Transverse colon (tissue), 4 donors: ENCODE data around the gene XXYLT1. TPM values are rescaled to one million over a fixed set of nuclear protein-coding genes. Genes with fewer than 3 reads are reported as not detected.

Experiments used
- DNase-seq: peaks from one replicate; pipeline ENCODE4 v3.0.0-alpha.2; 2019
- H3K27ac ChIP-seq, 4 donors: fragments of 200-600 bp; sonication (generic); 2 replicates each; pipeline ENCODE4 v1.5.1; 2016 to 2018; ENCODE audit warnings: inconsistent platforms in 4 of 4
- H3K27me3 ChIP-seq: fragments of 200-600 bp; sonication (generic); 2 replicates; pipeline ENCODE4 v1.5.1; 2017; ENCODE audit warnings: inconsistent platforms
- H3K36me3 ChIP-seq, 4 donors: fragments of 200-600 bp; sonication (generic); 2 replicates each; pipeline ENCODE4 v1.5.1; 2017 to 2019; ENCODE audit warnings: inconsistent platforms in 4 of 4
- H3K4me1 ChIP-seq, 4 donors: fragments of 200-600 bp; sonication (generic); 2 replicates each; pipeline ENCODE4 v1.5.1; 2017 to 2020; ENCODE audit warnings: inconsistent platforms in 4 of 4
- H3K4me3 ChIP-seq, 4 donors: fragments of 200-600 bp; sonication (generic); 1 replicate in 1 of 4; 2 replicates in 3 of 4; pipeline versions ENCODE4 v1.5.1 to v1.6.1; 2017 to 2019; ENCODE audit warnings: inconsistent platforms in 4 of 4
- H3K9me3 ChIP-seq, 2 donors: fragments of 200-600 bp; sonication (generic); 2 replicates each; pipeline ENCODE4 v1.5.1; 2017 to 2019; ENCODE audit warnings: inconsistent platforms in 2 of 2
- CTCF ChIP-seq, 5 experiments: fragments of 200-600 bp in 3 of 5; fragments of 450-650 bp in 2 of 5; sonication (generic) in 3 of 5; IDR thresholded peaks; 1 replicate in 2 of 5; 2 replicates in 3 of 5; pipeline ENCODE4 v1.5.1; 2016 to 2017; ENCODE audit warnings: antibody characterized with exemption in 5 of 5, inconsistent platforms in 3 of 5, mild to moderate bottlenecking in 2 of 5, moderate library complexity in 1 of 5
- EP300 ChIP-seq: sonication (generic); formaldehyde crosslinking; IDR thresholded peaks from one replicate; pipeline ENCODE4 v1.6.1; 2017; ENCODE audit warnings: antibody characterized with exemption, low read depth
- POLR2A ChIP-seq: fragments of 450-650 bp; IDR thresholded peaks from one replicate; pipeline ENCODE4 v1.6.1; 2016; ENCODE audit warnings: antibody characterized with exemption, mild to moderate bottlenecking, moderate library complexity
- POLR2AphosphoS5 ChIP-seq, 3 donors: sonication (generic); formaldehyde crosslinking; IDR thresholded peaks; one replicate each; pipeline ENCODE4 v1.6.1; 2016; ENCODE audit warnings: antibody characterized with exemption in 3 of 3
- WGBS, 2 donors: methylation state at CpG; one replicate each; pipeline ENCODE4 v1.1.5; 2018; ENCODE audit warnings: low coverage in 1 of 2; 5-methylcytosine and 5-hydroxymethylcytosine counted together
- in situ Hi-C, 4 donors: fragments of 200-750 bp; cut with MboI; loops; one replicate each; pipeline versions ENCODE4 v1.15.0 to v1.15.1; 2017; ENCODE audit warnings: low sequenced_read_pairs in 3 of 4, low pct_ligation_motif_present in 1 of 4, low pct_unique_long_range_greater_than_20kb in 1 of 4
- intact Hi-C: fragments of 100-400 bp; cut with DNase I; formaldehyde crosslinking; loops from one replicate; pipeline ENCODE4 v1.15.1; 2023; ENCODE audit warnings: low total_unique reads
- total RNA-seq, 4 donors: library from RNA; depleted of rRNA; stranded (reverse); fragments of >200 nt; gene quantifications; one replicate each; pipeline ENCODE4 v1.1.0, GENCODE V29; 2016

The XXYLT1 gene
- total RNA-seq, 4 donors from 2014 or later: 3.0 to 10.0 (median 5.9) TPM

GRCh38 chr3:195249858-195250464 is 21.0 kb downstream of the XXYLT1 start:
- no peaks in the 10 kb centered on the region for H3K36me3 ChIP-seq
- no peaks in the 10 kb centered on the region for H3K27me3 ChIP-seq
- 88% methylated on average over 11 of the region's 11 CpGs; no CpG with 5 or more reads in 1 of the 2 donors for WGBS, 2 donors
- no peak for DNase-seq
- TF ChIP-seq POLR2A: no peak
- H3K27ac ChIP-seq: peak overlapping the region in 1 of 4 donors; percentile 15
- in situ Hi-C loops (loop anchor here in 2 of 4 donors (10.0 to 25.0 kb wide), 3 partner anchors 125 to 575 kb away; partner anchors contain the start of gene LSG1 (in 1 of the 2)), intact Hi-C loops (loop anchor here (10.0 kb wide), 1 partner anchor 95 kb away; no protein-coding TSS in a partner anchor)
- no peak overlapping the region for H3K4me3 ChIP-seq
- H3K9me3 ChIP-seq: no peaks in the 10 kb centered on the region
- H3K4me1 ChIP-seq: peaks cover 0 to 17% (median 8%) of the 10 kb centered on the region in 4 donors

GRCh38 chr3:195249057-195249770 is 21.7 kb downstream of the XXYLT1 start:
- no peak overlapping the region for H3K27ac ChIP-seq
- DNase-seq: no peak
- WGBS, 2 donors: 96 to 100% methylated on average over 7 to 21 of the region's 21 CpGs
- no peaks in the 10 kb centered on the region for H3K9me3 ChIP-seq
- TF ChIP-seq POLR2A: no peak
- TF ChIP-seq CTCF (IDR thresholded peaks at IDR 0.05): no peak
- no peak for TF ChIP-seq POLR2AphosphoS5 (IDR thresholded peaks at IDR 0.05)
- TF ChIP-seq EP300: no peak
- H3K27me3 ChIP-seq: no peaks in the 10 kb centered on the region
- in situ Hi-C loops (loop anchor here in 1 of 4 donors (25.0 kb wide), 1 partner anchor 237 kb away; no protein-coding TSS in a partner anchor), intact Hi-C loops (no loop called here)
- no peaks in the 10 kb centered on the region for H3K36me3 ChIP-seq
- no peak overlapping the region for H3K4me3 ChIP-seq
- H3K4me1 ChIP-seq: peaks cover 0 to 17% (median 8%) of the 10 kb centered on the region in 4 donors

GRCh38 chr3:195248281-195248680 is 22.7 kb downstream of the XXYLT1 start:
- H3K4me1 ChIP-seq: peaks cover 0 to 17% (median 8%) of the 10 kb centered on the region in 4 donors
- H3K9me3 ChIP-seq: no peaks in the 10 kb centered on the region
- no peak overlapping the region for H3K27ac ChIP-seq
- H3K36me3 ChIP-seq: no peaks in the 10 kb centered on the region
- 93% methylated on average over 8 of the region's 8 CpGs; no CpG with 5 or more reads in 1 of the 2 donors for WGBS, 2 donors
- DNase-seq: no peak
- H3K27me3 ChIP-seq: no peaks in the 10 kb centered on the region
- intact Hi-C loops: no loop called here
- in situ Hi-C loops: loop anchor here in 1 of 4 donors (25.0 kb wide), 1 partner anchor 236 kb away; no protein-coding TSS in a partner anchor
- H3K4me3 ChIP-seq: no peak overlapping the region
- TF ChIP-seq CTCF (IDR thresholded peaks at IDR 0.05): no peak
- no peak for TF ChIP-seq POLR2A
- TF ChIP-seq POLR2AphosphoS5 (IDR thresholded peaks at IDR 0.05): no peak
- TF ChIP-seq EP300: no peak

GRCh38 chr3:195247863-195248189 is 23.1 kb downstream of the XXYLT1 start:
- Histone ChIP-seq H3K9me3 (no peaks in the 10 kb centered on the region), H3K36me3 (no peaks in the 10 kb centered on the region), H3K4me1 (peaks cover 0 to 14% (median 5%) of the 10 kb centered on the region in 4 donors), H3K4me3 (no peak overlapping the region), H3K27me3 (no peaks in the 10 kb centered on the region), H3K27ac (no peak overlapping the region)
- TF ChIP-seq CTCF (IDR thresholded peaks at IDR 0.05) (no peak), POLR2AphosphoS5 (IDR thresholded peaks at IDR 0.05) (no peak), POLR2A (no peak), EP300 (no peak)
- WGBS, 2 donors: 84 to 100% methylated on average over 2 to 8 of the region's 8 CpGs
- in situ Hi-C loops: loop anchor here in 1 of 4 donors (25.0 kb wide), 1 partner anchor 236 kb away; no protein-coding TSS in a partner anchor
- intact Hi-C loops: no loop called here
- no peak for DNase-seq
